ACC112 (cell line): ENCODE measurements around the gene SENP8.

Experiments used
- H2AFZ ChIP-seq: fragments of 200-600 bp; sonication (generic); one replicate; pipeline ENCODE4 v1.6.0; 2017; ENCODE audit warnings: antibody characterized with exemption, low read length; ENCODE audit not compliant: unreplicated experiment
- H3K27ac ChIP-seq: fragments of 200-600 bp; sonication (generic); 2 replicates; pipeline ENCODE4 v1.5.1; 2014; ENCODE audit warnings: low read depth, mild to moderate bottlenecking, antibody characterized with exemption, low read length, moderate library complexity
- H3K27me3 ChIP-seq: fragments of 200-600 bp; sonication (generic); 2 replicates; pipeline ENCODE4 v1.6.1; 2014; ENCODE audit warnings: mild to moderate bottlenecking, antibody characterized with exemption, low read length, moderate library complexity, mixed read lengths; ENCODE audit not compliant: insufficient read depth
- H3K36me3 ChIP-seq: fragments of 200-600 bp; sonication (generic); 2 replicates; pipeline ENCODE4 v1.6.1; 2016; ENCODE audit warnings: mild to moderate bottlenecking, antibody characterized with exemption, low read length, moderate library complexity, mixed read lengths; ENCODE audit not compliant: insufficient read depth
- H3K4me1 ChIP-seq: fragments of 200-600 bp; sonication (generic); one replicate; pipeline ENCODE4 v1.6.1; 2016; ENCODE audit warnings: low read length, mixed read lengths; ENCODE audit not compliant: insufficient read depth, unreplicated experiment, control insufficient read depth
- H3K4me3 ChIP-seq: fragments of 200-600 bp; sonication (generic); 2 replicates; pipeline ENCODE4 v1.5.1; 2014; ENCODE audit warnings: mild to moderate bottlenecking, low read depth, low read length
- H3K79me2 ChIP-seq: fragments of 200-600 bp; sonication (generic); one replicate; pipeline ENCODE4 v1.6.0; 2016; ENCODE audit warnings: low read length; ENCODE audit not compliant: control insufficient read depth, unreplicated experiment, insufficient read depth

SENP8 gene

DNA sequence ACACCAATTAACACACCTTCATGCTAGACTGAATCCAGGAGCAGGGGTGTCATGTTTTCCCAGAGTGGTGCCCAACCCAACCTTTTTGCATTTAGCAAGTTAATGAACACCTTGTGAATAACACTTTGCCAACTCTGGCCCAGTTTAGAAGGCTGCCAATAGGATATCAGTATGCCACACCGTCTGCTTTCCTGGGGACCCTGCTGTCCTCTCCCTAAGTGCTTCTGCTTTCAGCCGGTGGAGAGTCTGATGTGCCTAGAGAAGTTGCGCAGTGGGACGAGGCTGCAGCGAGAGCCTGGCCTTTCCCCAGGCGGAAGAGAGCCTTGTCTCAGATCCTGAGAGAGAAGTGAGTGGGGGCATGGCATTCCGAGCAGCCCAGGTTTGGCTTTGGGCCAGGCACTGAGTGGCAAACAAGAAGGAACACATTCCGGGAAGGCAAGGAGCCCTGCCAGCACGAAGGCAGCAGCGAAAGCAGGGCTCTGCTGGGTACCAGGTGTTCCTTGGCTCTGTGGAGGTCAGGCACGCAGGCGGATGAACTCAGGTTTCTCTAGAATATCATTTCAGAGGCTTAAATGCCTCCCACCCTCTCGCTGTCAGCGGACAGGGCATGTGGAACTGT lies 36.9 kb downstream of the SENP8 start:
- Histone ChIP-seq H3K4me3 (peak overlapping the region; percentile 75), H2AFZ (peak overlapping the region; percentile 84), H3K27me3 (no peaks in the 10 kb centered on the region), H3K79me2 (no peaks in the 10 kb centered on the region), H3K4me1 (peaks cover 7% of the 10 kb centered on the region), H3K27ac (no peak overlapping the region), H3K36me3 (no peaks in the 10 kb centered on the region)

DNA sequence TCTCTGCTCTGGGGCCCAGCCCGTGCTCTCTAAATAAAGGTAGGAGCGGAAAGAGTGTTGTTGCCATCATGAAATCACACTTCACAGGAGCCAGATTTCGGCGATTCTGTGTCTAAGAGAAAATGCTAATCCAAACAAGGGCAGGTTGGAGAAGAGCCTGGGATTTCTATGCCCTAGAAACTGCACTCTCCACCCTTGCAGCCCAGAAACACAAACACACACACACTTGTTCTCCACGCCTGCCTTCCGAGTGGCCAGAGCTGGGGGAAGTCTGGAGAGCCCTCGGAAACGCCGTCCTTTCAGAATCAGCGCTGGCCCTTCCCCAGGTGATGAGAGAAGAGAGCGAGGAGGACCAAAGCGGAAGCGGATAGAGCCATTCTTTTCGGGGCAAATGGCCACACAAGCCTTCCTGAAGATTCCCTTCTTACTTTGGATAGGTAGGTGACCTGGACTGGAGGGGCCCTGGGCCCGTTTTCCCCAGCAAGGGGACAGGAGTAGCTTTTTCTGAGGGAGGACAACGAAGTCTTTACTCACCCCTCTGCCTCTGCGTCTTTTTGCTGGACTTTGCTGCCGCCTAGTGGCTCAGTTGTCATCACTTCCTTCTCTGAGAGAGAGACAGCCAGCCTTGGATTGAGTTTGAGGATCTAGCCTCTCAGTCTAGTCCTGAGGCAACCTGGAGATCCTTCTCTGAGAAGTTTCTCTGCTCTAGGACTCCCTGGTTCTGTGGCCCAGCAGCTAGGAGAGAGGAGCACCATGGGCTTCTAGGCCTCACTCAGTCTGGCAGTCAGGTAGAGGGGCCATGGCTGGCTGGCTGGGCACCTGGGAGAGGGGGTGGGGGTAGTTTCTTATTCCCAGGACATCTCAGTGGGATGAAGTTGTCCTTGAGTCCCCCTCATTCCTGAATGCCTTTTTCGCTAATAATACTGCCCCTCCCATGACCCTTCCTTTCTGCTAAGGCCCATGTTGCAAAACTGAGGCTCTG lies 37.7 kb downstream of the SENP8 start:
- Histone ChIP-seq H3K4me1 (peaks cover 7% of the 10 kb centered on the region), H3K27me3 (no peaks in the 10 kb centered on the region), H3K27ac (no peak overlapping the region), H3K4me3 (peak overlapping the region; percentile 75), H3K36me3 (no peaks in the 10 kb centered on the region), H3K79me2 (no peaks in the 10 kb centered on the region), H2AFZ (peak overlapping the region; percentile 84)

DNA sequence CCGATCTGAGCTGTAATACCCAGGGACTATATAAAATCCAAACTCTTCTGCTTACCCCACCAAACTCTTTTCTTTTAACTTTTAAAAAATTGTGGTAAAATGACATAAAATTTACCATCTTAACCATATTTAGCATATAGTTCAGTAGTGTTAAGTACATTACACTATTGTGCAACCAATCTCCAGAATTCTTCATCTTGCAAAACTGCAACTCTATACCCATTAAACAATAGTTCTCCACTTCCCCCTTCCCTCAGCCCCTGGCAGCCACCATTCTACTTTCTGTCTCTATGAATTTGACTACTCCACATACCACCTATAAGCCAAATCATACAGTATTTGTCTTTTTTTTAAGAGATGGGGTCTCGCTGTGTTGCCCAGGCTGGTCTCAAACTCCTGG lies 38.7 kb downstream of the SENP8 start:
- Histone ChIP-seq H3K27me3 (no peaks in the 10 kb centered on the region), H3K4me1 (peaks cover 7% of the 10 kb centered on the region), H2AFZ (no peak overlapping the region), H3K79me2 (no peaks in the 10 kb centered on the region), H3K4me3 (no peak overlapping the region), H3K36me3 (no peaks in the 10 kb centered on the region), H3K27ac (no peak overlapping the region)

GRCh38 chr15:72160696-72161245 lies 42.6 kb downstream of the SENP8 start:
- H3K4me1 ChIP-seq = no peaks in the 10 kb centered on the region
- H2AFZ ChIP-seq = no peak overlapping the region
- no peaks in the 10 kb centered on the region for H3K79me2 ChIP-seq
- H3K27me3 ChIP-seq = no peaks in the 10 kb centered on the region
- H3K27ac ChIP-seq = no peak overlapping the region
- no peaks in the 10 kb centered on the region for H3K36me3 ChIP-seq
- H3K4me3 ChIP-seq = no peak overlapping the region

GRCh38 chr15:72161361-72162132 lies 43.3 kb downstream of the SENP8 start:
- no peaks in the 10 kb centered on the region for H3K4me1 ChIP-seq
- no peaks in the 10 kb centered on the region for H3K27me3 ChIP-seq
- H3K27ac ChIP-seq = no peak overlapping the region
- no peaks in the 10 kb centered on the region for H3K36me3 ChIP-seq
- no peaks in the 10 kb centered on the region for H3K79me2 ChIP-seq
- H2AFZ ChIP-seq = no peak overlapping the region
- no peak overlapping the region for H3K4me3 ChIP-seq

DNA sequence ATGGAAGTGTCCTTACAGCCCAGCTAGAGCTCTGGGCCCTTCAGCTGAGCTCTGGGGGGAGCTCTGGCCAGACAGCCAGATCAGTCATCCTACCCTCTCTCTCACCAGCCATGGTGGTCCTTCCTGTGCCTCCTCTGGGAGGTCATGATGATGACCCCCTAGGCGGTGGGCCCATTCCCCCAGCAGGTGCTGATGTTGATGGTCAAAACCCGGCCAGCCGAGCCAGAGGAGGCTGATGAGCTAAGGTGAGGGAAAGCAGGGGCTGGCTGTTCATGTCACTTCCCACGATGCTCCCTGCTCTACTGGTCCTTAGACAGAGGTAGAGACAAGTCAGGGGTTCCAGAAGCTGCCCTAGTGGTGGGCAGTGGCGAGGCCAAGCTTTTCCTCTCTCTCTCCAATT lies 44.4 kb downstream of the SENP8 start:
- Histone ChIP-seq H3K27me3 (no peaks in the 10 kb centered on the region), H3K36me3 (no peaks in the 10 kb centered on the region), H3K4me3 (no peak overlapping the region), H3K27ac (no peak overlapping the region), H3K4me1 (no peaks in the 10 kb centered on the region), H3K79me2 (no peaks in the 10 kb centered on the region), H2AFZ (no peak overlapping the region)

DNA sequence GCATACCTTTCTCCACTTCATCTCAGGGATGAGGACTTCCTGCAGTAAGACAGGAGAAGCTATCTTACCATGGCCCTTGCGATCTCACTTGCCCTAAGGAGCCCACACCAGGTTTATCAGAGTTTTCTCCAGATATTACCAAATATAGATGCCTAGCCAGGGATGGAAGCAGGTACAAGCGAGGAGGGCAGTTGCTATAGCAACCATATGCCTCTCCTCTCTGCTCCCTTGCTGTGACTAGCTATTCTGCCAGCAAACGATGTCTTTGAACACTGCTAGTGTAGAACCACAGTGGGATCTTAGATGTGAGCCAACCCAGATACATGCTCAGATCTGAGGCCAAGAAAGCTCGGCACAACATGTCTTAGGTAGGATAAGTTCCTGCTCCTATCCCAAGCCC lies 45.5 kb downstream of the SENP8 start:
- no peaks in the 10 kb centered on the region for H3K4me1 ChIP-seq
- no peaks in the 10 kb centered on the region for H3K36me3 ChIP-seq
- H3K27me3 ChIP-seq = 0 out of 2 replicates have a peak, but pooled peaks cover 5% of the 10 kb centered on the region
- H3K4me3 ChIP-seq = no peak overlapping the region
- no peak overlapping the region for H2AFZ ChIP-seq
- H3K27ac ChIP-seq = no peak overlapping the region
- no peaks in the 10 kb centered on the region for H3K79me2 ChIP-seq

- no peaks in the 10 kb centered on the region for H3K4me1 ChIP-seq
- H3K36me3 ChIP-seq = no peaks in the 10 kb centered on the region
- no peak overlapping the region for H3K4me3 ChIP-seq
- no peaks in the 10 kb centered on the region for H3K79me2 ChIP-seq
- no peak overlapping the region for H2AFZ ChIP-seq
- H3K27ac ChIP-seq = no peak overlapping the region
- H3K27me3 ChIP-seq = 0 out of 2 replicates have a peak, but pooled peaks cover 5% of the 10 kb centered on the region
Measured at GRCh38 chr15:72166716-72167417, 48.7 kb downstream of the SENP8 start.

DNA sequence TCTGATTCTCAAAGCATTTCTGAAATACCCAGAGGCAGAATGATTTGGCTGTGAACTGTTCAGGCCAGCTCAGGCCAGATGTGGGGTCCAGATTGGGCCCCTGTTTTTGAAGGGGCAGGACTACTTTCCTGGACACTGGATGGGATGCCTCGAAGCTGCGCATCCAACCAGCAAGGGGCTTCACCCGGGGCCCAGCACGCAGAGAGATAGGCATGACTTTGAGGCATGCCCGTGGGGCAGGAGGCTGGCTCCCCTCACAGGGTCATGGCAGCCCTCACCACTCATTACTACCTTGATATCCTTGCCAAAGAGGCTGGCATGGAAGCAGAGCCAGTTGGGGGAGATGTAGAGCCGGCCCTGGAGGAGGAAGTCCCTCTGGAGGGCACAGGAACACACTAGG lies 49.2 kb downstream of the SENP8 start:
- Histone ChIP-seq H3K27me3 (0 out of 2 replicates have a peak, but pooled peaks cover 5% of the 10 kb centered on the region), H3K36me3 (no peaks in the 10 kb centered on the region), H3K79me2 (no peaks in the 10 kb centered on the region), H3K4me1 (no peaks in the 10 kb centered on the region), H2AFZ (no peak overlapping the region), H3K27ac (no peak overlapping the region), H3K4me3 (no peak overlapping the region)
